Upper lobe of left lung (tissue), 4 donors: ENCODE measurements around the gene RGL1.

ENCODE experiments used
- EP300 ChIP-seq, 4 donors: sonication (generic); formaldehyde crosslinking; IDR thresholded peaks; one replicate each; pipeline ENCODE4 v1.5.1; 2017; ENCODE audit warnings: antibody characterized with exemption in 4 of 4, control low read depth in 2 of 4
- POLR2A ChIP-seq, 4 donors: fragments of 450-650 bp; IDR thresholded peaks; one replicate each; pipeline ENCODE4 v1.5.1; 2016 to 2017; ENCODE audit warnings: antibody characterized with exemption in 4 of 4, mild to moderate bottlenecking in 2 of 4
- POLR2AphosphoS5 ChIP-seq, 2 donors: sonication (generic); formaldehyde crosslinking; IDR thresholded peaks; one replicate each; pipeline ENCODE4 v1.5.1; 2017; ENCODE audit warnings: antibody characterized with exemption in 2 of 2
- TF ChIP-seq, protein P1 (sequence below), 6 experiments: fragments of 450-650 bp in 4 of 6; fragments of 200-600 bp in 2 of 6; sonication (generic) in 2 of 6; IDR thresholded peaks; one replicate each; pipeline ENCODE4 v1.5.1; 2016 to 2019; ENCODE audit warnings: antibody characterized with exemption in 6 of 6

GRCh38 chr1:183965726-183966125 lies 160.8 kb downstream of the RGL1 start:
- TF ChIP-seq EP300 (IDR thresholded peaks at IDR 0.05) (no peak), POLR2A (IDR thresholded peaks at IDR 0.05) (no peak), POLR2AphosphoS5 (IDR thresholded peaks at IDR 0.05) (no peak)
- TF ChIP-seq, protein P1, sequence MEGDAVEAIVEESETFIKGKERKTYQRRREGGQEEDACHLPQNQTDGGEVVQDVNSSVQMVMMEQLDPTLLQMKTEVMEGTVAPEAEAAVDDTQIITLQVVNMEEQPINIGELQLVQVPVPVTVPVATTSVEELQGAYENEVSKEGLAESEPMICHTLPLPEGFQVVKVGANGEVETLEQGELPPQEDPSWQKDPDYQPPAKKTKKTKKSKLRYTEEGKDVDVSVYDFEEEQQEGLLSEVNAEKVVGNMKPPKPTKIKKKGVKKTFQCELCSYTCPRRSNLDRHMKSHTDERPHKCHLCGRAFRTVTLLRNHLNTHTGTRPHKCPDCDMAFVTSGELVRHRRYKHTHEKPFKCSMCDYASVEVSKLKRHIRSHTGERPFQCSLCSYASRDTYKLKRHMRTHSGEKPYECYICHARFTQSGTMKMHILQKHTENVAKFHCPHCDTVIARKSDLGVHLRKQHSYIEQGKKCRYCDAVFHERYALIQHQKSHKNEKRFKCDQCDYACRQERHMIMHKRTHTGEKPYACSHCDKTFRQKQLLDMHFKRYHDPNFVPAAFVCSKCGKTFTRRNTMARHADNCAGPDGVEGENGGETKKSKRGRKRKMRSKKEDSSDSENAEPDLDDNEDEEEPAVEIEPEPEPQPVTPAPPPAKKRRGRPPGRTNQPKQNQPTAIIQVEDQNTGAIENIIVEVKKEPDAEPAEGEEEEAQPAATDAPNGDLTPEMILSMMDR (IDR thresholded peaks at IDR 0.05): no peak
